Activated CD4-positive, alpha-beta T cell treated with anti-CD3 and anti-CD28 coated beads, Interleukin-2, amount 10 ng/mL, durations not matched to agents 7 days and 5 days (primary cell): ENCODE measurements around the gene KRTAP9-6. TPM values are rescaled to one million over a fixed set of nuclear protein-coding genes. Genes with fewer than 3 reads are reported as not detected.
"Not testable (repeated sequence)": the region's sequence is repeated elsewhere in the genome, so short reads cannot be mapped to it uniquely, and the experiment has no call there.

Experiments used
- CTCF ChIA-PET: fragments of 350-600 bp; sonication (Branson Sonifier 250); formaldehyde crosslinking; loops from one replicate; lab custom pipeline; 2021; ENCODE audit warnings: antibody characterized with exemption; lab: Charles Lee
- POLR2A ChIA-PET: fragments of 350-600 bp; sonication (Branson Sonifier 250); formaldehyde crosslinking; loops from one replicate; lab custom pipeline; 2021; ENCODE audit warnings: antibody characterized with exemption; lab: Charles Lee
- DNase-seq: peaks from one replicate; pipeline ENCODE4 v3.0.0-alpha.2; 2020
- H3K27ac Mint-ChIP-seq: one replicate; pipeline ENCODE4 v1.8.0; 2021; ENCODE audit warnings: mild to moderate bottlenecking, moderate library complexity, mixed read lengths
- H3K27me3 Mint-ChIP-seq: one replicate; pipeline ENCODE4 v1.8.0; 2021; ENCODE audit warnings: mixed read lengths
- H3K36me3 Mint-ChIP-seq: one replicate; pipeline ENCODE4 v1.8.0; 2021; ENCODE audit warnings: low read depth, mixed read lengths
- H3K4me1 Mint-ChIP-seq: one replicate; pipeline ENCODE4 v1.8.0; 2021; ENCODE audit warnings: mixed read lengths
- H3K4me3 Mint-ChIP-seq: one replicate; pipeline ENCODE4 v1.8.0; 2021; ENCODE audit warnings: mild to moderate bottlenecking, moderate library complexity, mixed read lengths
- H3K9me3 Mint-ChIP-seq: one replicate; pipeline ENCODE4 v1.8.0; 2021; ENCODE audit warnings: mixed read lengths
- total RNA-seq, 2 experiments: library from RNA; stranded (reverse); gene quantifications; one replicate each; pipeline ENCODE4 v1.2.3, GENCODE V29; 2021

The KRTAP9-6 gene, protein sequence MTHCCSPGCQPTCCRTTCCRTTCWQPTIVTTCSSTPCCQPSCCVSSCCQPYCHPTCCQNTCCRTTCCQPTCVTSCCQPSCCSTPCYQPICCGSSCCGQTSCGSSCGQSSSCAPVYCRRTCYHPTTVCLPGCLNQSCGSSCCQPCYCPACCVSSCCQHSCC
- total RNA-seq, result not detected

DNA sequence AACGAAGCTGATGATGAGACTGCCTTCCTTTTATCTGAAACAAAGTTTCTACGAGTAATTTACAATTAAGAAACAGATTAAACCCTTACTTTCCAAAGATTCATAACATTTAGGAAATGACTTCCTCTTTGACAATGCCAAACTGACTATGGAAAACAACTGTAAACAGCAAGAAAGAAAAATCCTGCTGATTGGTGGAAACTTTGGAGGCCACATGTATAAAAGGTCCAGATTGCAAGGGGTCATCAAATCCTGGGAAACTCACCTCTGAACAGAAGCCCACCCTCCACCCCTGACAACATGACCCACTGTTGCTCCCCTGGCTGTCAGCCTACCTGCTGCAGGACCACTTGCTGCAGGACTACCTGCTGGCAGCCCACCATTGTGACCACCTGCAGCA lies at the start of gene KRTAP9-6:
KRTAP9-6 (plus strand) TSS at position 301 of the 400 bp plus-strand sequence; CDS start at position 301, 0 bp downstream.
- Mint-ChIP-seq H3K36me3 (no peaks in the 10 kb centered on the region), H3K27me3 (peaks cover 17% of the 10 kb centered on the region), H3K4me1 (no peaks in the 10 kb centered on the region), H3K27ac (no peak within 1 kb of the TSS), H3K4me3 (no peak within 1 kb of the TSS), H3K9me3 (no peaks in the 10 kb centered on the region)
- ChIA-PET CTCF (no interaction called here), POLR2A (interaction anchor here (0.6 kb wide), 1 partner anchor 10 kb away, joined by 4 read pairs; the partner anchor contains the start of gene KRTAP9-7)
- no peak for DNase-seq

DNA sequence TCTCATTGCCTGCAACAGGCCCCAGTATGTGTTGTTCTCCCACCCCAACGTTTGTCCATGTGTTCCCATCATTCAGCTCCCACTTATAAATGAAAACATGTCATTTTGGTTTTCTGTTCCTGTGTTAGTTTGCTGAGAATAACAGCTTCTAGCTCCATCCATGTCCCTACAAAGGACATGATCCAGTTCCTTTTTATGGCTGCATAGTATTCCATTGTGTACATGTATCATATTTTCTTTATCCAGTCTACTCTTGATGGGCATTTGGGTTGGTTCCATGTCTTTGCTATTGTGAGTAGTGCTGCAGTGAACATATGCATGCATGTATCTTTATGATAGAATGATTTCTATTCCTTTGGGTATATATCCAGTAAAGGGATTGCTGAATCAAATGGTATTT lies 49.5 kb upstream of the KRTAP9-6 start:
- ChIA-PET POLR2A (no interaction called here), CTCF (no interaction called here)
- no peak overlapping the region for H3K27ac Mint-ChIP-seq
- DNase-seq, result no peak
- no peak overlapping the region for H3K4me3 Mint-ChIP-seq
- peaks cover 16% of the 10 kb centered on the region for H3K27me3 Mint-ChIP-seq
- peaks cover 7% of the 10 kb centered on the region for H3K9me3 Mint-ChIP-seq
- H3K4me1 Mint-ChIP-seq, result no peaks in the 10 kb centered on the region
- H3K36me3 Mint-ChIP-seq, result no peaks in the 10 kb centered on the region

DNA sequence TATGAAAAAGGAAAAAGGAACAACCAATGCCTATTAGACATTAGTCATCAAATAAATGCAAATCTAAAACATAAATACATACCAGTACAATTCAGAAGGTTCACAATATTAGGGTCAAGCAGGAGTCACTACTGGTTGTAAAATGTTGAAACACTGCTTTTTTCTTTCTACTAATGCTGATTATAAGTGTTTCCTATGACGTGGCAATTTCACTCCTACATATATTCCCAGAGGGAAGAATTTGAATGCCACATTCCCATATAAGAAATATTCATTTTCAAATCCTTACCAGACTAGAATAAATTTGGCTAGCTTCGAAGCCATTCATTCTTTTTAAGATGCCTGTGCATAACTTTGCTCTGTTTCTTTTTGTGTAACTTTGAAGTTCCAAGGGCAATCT lies 41.4 kb upstream of the KRTAP9-6 start:
- Mint-ChIP-seq H3K27ac (no peak overlapping the region), H3K4me1 (no peaks in the 10 kb centered on the region), H3K4me3 (no peak overlapping the region), H3K36me3 (no peaks in the 10 kb centered on the region), H3K9me3 (peaks cover 8% of the 10 kb centered on the region), H3K27me3 (peaks cover 12% of the 10 kb centered on the region)
- DNase-seq, result no peak
- POLR2A ChIA-PET, result no interaction called here
- CTCF ChIA-PET, result interaction anchor here (1.3 kb wide), 1 partner anchor 27 kb away, joined by 3 read pairs; no protein-coding TSS in a partner anchor

DNA sequence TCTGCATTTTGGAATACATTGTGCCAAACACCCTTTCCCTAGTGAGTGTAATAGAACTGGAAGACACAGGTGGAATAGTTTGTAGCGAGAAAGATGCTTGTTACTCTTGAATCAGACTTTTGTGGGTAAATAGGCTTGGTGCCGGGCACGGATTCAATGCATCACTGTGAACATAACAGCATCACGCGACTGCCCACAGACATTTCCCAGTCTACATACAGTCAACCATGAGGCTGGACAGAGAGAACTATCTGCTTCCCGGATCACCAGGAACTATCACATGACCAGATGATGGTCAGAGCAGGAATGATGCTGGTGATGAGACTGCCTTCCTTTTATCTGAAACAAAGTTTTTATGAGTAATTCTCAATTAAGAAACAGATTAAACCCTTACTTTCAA lies 39.1 kb upstream of the KRTAP9-6 start:
- H3K4me3 Mint-ChIP-seq, result no peak overlapping the region
- ChIA-PET CTCF (interaction anchor here (1.0 kb wide), 1 partner anchor 322 kb away, joined by 3 read pairs; no protein-coding TSS in a partner anchor), POLR2A (no interaction called here)
- H3K27me3 Mint-ChIP-seq, result peaks cover 9% of the 10 kb centered on the region
- H3K4me1 Mint-ChIP-seq, result no peaks in the 10 kb centered on the region
- no peaks in the 10 kb centered on the region for H3K9me3 Mint-ChIP-seq
- no peak overlapping the region for H3K27ac Mint-ChIP-seq
- no peak for DNase-seq
- H3K36me3 Mint-ChIP-seq, result no peaks in the 10 kb centered on the region

DNA sequence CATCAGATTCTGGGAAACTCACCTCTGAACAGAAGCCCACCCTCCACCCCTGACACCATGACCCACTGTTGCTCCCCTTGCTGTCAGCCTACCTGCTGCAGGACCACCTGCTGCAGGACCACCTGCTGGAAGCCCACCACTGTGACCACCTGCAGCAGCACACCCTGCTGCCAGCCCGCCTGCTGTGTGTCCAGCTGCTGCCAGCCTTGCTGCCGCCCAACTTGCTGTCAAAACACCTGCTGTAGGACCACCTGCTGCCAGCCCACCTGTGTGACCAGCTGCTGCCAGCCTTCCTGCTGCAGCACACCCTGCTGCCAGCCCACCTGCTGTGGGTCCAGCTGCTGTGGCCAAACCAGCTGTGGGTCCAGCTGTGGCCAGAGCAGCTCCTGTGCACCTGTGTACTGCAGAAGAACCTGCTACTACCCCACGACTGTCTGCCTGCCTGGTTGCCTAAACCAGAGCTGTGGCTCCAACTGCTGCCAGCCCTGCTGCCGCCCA lies 38.5 kb upstream of the KRTAP9-6 start, which contains the start of gene KRTAP9-2:
KRTAP9-2 (plus strand) TSS at position 51 of the 498 bp plus-strand sequence; CDS start at position 58, 7 bp downstream.
- H3K36me3 Mint-ChIP-seq, H3K9me3 Mint-ChIP-seq, H3K4me3 Mint-ChIP-seq, H3K4me1 Mint-ChIP-seq, H3K27ac Mint-ChIP-seq, DNase-seq, CTCF ChIA-PET, H3K27me3 Mint-ChIP-seq, POLR2A ChIA-PET: not testable (repeated sequence)

DNA sequence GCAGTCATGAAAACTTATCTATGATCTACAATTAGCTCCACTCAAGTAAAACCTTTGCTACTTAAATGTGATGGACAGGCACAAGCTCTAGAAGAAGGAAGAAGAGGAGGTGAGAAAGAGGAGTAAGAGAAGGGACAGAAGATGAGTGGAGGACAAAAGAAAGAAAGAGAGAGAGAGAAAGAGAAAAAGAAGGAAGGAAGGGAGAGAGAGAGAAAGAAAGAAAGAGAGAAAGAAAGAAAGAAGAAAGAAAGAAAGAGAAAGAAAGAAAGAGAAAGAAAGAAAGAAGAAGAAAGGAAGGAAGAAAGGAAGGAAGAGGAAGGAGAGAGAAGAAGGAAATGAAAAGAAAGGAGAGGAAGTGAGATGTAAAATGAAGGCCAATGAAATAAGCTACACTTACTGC lies 35.1 kb upstream of the KRTAP9-6 start:
- Mint-ChIP-seq H3K4me1 (no peaks in the 10 kb centered on the region), H3K27me3 (peaks cover 12% of the 10 kb centered on the region), H3K4me3 (no peak overlapping the region), H3K27ac (no peak overlapping the region), H3K36me3 (no peaks in the 10 kb centered on the region), H3K9me3 (no peaks in the 10 kb centered on the region)
- CTCF ChIA-PET, result no interaction called here
- POLR2A ChIA-PET, result no interaction called here
- no peak for DNase-seq

DNA sequence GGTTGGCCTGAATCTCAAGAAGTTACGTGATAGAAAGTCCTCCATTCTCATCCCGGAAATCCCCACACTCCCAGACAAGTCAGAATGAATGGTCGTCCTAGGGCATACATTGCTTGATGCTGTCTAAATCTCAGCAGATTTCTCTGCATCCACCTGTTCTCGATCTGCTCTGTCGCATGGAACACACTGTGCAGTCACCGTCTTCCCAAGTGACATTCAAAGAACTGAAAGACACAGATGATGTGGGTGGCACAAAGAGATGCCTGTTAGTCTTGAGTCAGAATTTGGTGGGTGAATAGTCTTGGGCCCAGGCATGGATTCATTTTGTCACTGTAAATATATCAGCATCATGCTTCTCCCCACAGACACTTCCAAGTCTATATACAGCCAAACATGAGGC lies 33.4 kb upstream of the KRTAP9-6 start:
- POLR2A ChIA-PET, result no interaction called here
- no peak overlapping the region for H3K4me3 Mint-ChIP-seq
- no peaks in the 10 kb centered on the region for H3K36me3 Mint-ChIP-seq
- CTCF ChIA-PET, result no interaction called here
- DNase-seq, result no peak
- no peak overlapping the region for H3K27ac Mint-ChIP-seq
- H3K9me3 Mint-ChIP-seq, result no peaks in the 10 kb centered on the region
- H3K27me3 Mint-ChIP-seq, result peaks cover 15% of the 10 kb centered on the region
- no peaks in the 10 kb centered on the region for H3K4me1 Mint-ChIP-seq

DNA sequence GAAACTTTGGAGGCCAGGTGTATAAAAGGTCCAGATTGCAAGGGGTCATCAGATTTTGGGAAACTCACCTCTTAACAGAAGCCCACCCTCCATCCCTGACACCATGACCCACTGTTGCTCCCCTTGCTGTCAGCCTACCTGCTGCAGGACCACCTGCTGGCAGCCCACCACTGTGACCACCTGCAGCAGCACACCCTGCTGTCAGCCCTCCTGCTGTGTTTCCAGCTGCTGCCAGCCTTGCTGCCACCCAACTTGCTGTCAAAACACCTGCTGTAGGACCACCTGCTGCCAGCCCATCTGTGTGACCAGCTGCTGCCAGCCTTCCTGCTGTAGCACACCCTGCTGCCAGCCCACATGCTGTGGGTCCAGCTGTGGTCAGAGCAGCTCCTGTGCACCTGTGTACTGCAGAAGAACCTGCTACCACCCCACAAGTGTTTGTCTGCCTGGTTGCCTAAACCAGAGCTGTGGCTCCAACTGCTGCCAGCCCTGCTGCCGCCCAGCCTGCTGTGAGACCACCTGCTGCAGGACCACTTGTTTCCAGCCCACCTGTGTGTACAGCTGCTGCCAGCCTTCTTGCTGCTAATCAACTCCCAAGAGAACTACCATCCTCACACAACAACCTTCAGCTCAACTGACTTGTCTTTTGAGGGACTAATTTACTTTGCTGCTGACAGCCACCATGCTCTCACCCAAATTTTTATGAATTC lies 32.6 kb upstream of the KRTAP9-6 start, which contains the start of gene KRTAP9-3:
KRTAP9-3 (plus strand) TSS at position 51 of the 707 bp plus-strand sequence; CDS start at position 104, 53 bp downstream.
- H3K36me3 Mint-ChIP-seq, H3K27ac Mint-ChIP-seq, DNase-seq, H3K9me3 Mint-ChIP-seq, H3K4me1 Mint-ChIP-seq, POLR2A ChIA-PET, CTCF ChIA-PET, H3K4me3 Mint-ChIP-seq: not testable (repeated sequence)
- peaks cover 15% of the 10 kb centered on the region for H3K27me3 Mint-ChIP-seq

DNA sequence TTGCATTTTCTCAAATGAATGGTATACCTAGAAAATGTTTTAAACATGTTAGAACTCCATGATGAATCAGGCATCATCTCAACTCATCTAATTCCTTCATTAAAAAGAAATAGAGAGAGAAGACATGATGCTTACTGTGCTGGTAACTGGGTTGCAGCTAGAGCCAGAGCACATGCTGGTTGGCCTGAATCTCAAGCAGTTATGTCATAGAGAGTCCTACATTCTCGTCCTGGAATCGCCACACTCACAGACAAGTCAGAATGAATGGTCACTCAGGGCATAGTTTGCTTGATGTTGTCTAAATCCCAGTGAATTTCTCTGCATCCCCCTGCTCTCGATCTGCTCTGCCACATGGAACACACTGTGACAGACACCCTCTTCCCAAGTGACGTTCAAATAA lies 28.1 kb upstream of the KRTAP9-6 start:
- CTCF ChIA-PET, DNase-seq, H3K27me3 Mint-ChIP-seq, H3K27ac Mint-ChIP-seq, POLR2A ChIA-PET, H3K4me1 Mint-ChIP-seq, H3K4me3 Mint-ChIP-seq, H3K9me3 Mint-ChIP-seq, H3K36me3 Mint-ChIP-seq: not testable (repeated sequence)

DNA sequence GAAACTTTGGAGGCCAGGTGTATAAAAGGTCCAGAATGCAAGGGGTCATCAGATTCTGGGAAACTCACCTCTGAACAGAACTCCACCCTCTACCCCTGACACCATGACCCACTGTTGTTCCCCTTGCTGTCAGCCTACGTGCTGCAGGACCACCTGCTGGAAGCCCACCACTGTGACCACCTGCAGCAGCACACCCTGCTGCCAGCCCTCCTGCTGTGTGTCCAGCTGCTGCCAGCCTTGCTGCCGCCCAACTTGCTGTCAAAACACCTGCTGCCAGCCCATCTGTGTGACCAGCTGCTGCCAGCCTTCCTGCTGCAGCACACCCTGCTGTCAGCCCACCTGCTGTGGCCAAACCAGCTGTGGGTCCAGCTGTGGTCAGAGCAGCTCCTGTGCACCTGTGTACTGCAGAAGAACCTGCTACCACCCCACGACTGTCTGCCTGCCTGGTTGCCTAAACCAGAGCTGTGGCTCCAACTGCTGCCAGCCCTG lies 27.2 kb upstream of the KRTAP9-6 start, which contains the start of gene KRTAP9-8:
KRTAP9-8 (plus strand) TSS at position 51 of the 489 bp plus-strand sequence; CDS start at position 104, 53 bp downstream.
- H3K27me3 Mint-ChIP-seq, H3K4me1 Mint-ChIP-seq, CTCF ChIA-PET, H3K36me3 Mint-ChIP-seq, POLR2A ChIA-PET, DNase-seq, H3K27ac Mint-ChIP-seq, H3K4me3 Mint-ChIP-seq, H3K9me3 Mint-ChIP-seq: not testable (repeated sequence)

DNA sequence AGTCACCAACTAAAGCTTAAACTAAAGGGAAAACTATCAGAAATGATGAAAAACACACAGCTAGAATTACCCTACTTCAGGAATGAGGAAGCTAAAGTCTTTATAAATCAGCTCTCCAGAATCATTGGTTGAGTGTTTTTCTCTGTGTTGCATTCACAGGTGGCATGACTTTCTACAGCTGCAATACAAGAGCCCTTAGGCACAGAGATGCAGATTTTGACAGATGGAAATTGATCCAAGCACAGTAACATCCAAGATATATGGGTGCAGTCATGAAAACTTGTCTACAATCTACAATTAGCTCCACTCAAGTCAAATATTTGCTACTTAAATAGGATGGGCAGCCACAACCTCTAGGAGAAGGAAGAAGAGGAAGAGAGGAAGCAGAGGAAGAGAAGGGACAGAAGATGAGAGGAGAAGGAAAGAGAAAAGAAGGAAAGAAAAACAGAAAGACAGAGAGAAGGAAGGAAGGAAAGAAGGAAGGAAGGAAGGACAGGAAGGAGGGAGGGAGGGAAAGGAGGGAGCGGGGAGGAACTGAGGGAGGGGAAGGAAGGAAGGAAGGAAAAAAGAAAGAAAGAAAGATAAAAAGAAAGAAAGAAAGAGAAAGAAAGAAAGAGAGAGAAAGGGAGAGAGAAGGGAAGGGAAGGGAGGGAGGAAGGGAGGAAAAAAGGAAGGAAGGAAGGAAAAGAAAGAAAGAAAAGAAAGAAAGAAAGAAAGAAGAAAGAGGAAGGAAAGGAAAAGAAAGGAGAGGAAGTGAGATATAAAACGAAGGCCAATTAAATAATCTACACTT lies 18.0 kb upstream of the KRTAP9-6 start:
- H3K36me3 Mint-ChIP-seq, DNase-seq, H3K9me3 Mint-ChIP-seq, H3K27ac Mint-ChIP-seq, H3K4me1 Mint-ChIP-seq, H3K4me3 Mint-ChIP-seq, POLR2A ChIA-PET: not testable (repeated sequence)
- peaks cover 27% of the 10 kb centered on the region for H3K27me3 Mint-ChIP-seq
- CTCF ChIA-PET, result interaction anchor here (0.6 kb wide), 1 partner anchor 64 kb away, joined by 3 read pairs; no protein-coding TSS in a partner anchor

DNA sequence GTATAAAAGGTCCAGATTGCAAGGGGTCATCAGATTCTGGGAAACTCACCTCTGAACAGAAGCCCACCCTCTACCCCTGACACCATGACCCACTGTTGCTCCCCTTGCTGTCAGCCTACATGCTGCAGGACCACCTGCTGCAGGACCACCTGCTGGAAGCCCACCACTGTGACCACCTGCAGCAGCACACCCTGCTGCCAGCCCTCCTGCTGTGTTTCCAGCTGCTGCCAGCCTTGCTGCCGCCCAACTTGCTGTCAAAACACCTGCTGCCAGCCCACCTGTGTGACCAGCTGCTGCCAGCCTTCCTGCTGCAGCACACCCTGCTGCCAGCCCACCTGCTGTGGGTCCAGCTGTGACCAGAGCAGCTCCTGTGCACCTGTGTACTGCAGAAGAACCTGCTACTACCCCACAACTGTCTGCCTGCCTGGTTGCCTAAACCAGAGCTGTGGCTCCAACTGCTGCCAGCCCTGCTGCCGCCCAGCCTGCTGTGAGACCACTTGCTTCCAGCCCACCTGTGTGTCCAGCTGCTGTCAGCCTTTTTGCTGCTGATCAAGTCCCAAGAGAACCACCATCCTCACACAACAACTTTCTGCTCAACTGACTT lies 15.4 kb upstream of the KRTAP9-6 start, which contains the start of gene KRTAP9-4:
KRTAP9-4 (plus strand) TSS at position 51 of the 604 bp plus-strand sequence; CDS start at position 85, 34 bp downstream.
- H3K27ac Mint-ChIP-seq, CTCF ChIA-PET, DNase-seq, H3K9me3 Mint-ChIP-seq, POLR2A ChIA-PET, H3K4me3 Mint-ChIP-seq, H3K36me3 Mint-ChIP-seq, H3K4me1 Mint-ChIP-seq: not testable (repeated sequence)
- H3K27me3 Mint-ChIP-seq, result peaks cover 31% of the 10 kb centered on the region
